ENCODE results near the gene CST2.

GRCh38 chr20:23856736-23857135 lies 30.2 kb upstream of the CST2 start:
- no peak for TF ChIP-seq EZH2 (IDR thresholded peaks at IDR 0.05; ENCODE audit: low read length, missing control alignments)
- no peak for TF ChIP-seq CTCF (conservative IDR thresholded peaks at IDR 0.05 in 1 of 2, IDR thresholded peaks at IDR 0.05 in 1 of 2; ENCODE audit: low read depth in 1 of 2, low read length in 2 of 2)
